GM13976 (cell line): Measurements from ENCODE around the gene MKNK1.

Source experiments
- DNase-seq: peaks from one replicate; pipeline ENCODE4 v3.0.0; 2012; ENCODE audit warnings: low spot score
- CTCF ChIP-seq: IDR thresholded peaks from 2 replicates; pipeline ENCODE4 v1.5.1; 2012; ENCODE audit warnings: borderline replicate concordance, mild to moderate bottlenecking; ENCODE audit not compliant: insufficient read depth; ENCODE audit errors: extremely low read depth, missing control alignments, control extremely low read depth
- in situ Hi-C: fragments of 300-500 bp; cut with MboI; formaldehyde crosslinking; loops from one replicate; pipeline ENCODE4 v1.12.0; 2022; ENCODE audit warnings: low sequenced_read_pairs, mixed read lengths, inconsistent platforms; ENCODE audit not compliant: unreplicated experiment

The MKNK1 gene

DNA sequence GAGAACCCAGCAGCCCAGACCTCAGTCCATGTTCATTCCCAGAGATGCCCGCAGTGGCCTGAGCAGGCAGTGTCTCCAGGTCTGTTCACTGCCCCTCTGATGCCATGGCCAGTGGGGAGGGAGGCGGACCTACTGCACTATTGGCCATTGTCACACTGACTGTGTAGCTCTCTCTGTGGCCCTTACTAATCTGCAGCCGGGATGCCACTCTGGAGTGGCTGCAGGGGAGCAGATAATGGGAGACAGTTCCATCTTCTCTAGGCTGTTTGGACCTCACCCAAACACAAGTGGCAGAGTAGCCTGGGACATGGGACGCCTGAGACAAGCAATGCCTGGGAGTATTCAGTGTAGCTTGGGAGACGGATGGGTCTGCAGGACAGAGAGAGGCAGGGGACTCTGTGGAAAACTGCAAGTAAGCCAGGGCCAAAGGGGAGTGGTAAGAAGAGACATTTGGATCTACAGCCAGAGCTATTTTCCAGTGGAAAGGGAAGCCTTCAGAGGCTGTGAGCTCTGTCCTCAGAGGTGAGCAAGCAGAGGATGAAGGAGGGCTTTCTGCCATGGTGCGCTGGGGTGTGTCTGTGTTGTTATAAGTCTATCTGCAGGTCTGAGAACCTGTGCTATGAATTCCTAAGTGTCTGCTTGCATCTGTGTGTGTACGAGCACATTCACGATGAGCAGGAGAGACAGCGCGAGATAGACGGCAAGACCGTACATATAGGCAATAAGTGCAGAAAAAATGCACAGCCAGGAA is 87.7 kb downstream of the MKNK1 start:
- in situ Hi-C loops: no loop called here
- TF ChIP-seq CTCF: no peak
- no peak for DNase-seq

GRCh38 chr1:46515576-46515975 is 88.5 kb downstream of the MKNK1 start:
- DNase-seq: no peak
- no peak for TF ChIP-seq CTCF
- in situ Hi-C loops: no loop called here

DNA sequence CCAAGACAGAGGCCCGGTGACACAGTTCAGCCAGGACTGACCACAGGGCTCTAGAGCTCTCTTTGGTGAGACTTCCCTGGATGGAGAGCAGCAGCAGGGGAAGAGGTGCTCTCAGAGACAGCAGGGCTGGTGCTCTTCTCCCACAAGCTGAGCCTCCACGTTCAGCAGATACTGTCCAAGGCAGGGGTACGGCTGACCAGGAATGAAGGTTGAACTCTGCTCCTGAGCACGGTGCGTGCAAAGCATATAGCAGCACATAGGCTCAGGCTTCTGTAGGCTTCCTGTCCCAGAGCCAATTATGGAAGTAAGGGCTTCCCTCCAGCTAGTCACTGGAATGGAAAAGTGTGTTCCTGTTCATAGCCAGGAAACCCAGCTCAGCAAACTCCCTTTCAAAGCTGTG is 90.5 kb downstream of the MKNK1 start:
- in situ Hi-C loops: no loop called here
- no peak for TF ChIP-seq CTCF
- no peak for DNase-seq

- in situ Hi-C loops: no loop called here
- DNase-seq: no peak
- TF ChIP-seq CTCF: no peak
Observed at GRCh38 chr1:46512792-46513190, 91.3 kb downstream of the MKNK1 start.

DNA sequence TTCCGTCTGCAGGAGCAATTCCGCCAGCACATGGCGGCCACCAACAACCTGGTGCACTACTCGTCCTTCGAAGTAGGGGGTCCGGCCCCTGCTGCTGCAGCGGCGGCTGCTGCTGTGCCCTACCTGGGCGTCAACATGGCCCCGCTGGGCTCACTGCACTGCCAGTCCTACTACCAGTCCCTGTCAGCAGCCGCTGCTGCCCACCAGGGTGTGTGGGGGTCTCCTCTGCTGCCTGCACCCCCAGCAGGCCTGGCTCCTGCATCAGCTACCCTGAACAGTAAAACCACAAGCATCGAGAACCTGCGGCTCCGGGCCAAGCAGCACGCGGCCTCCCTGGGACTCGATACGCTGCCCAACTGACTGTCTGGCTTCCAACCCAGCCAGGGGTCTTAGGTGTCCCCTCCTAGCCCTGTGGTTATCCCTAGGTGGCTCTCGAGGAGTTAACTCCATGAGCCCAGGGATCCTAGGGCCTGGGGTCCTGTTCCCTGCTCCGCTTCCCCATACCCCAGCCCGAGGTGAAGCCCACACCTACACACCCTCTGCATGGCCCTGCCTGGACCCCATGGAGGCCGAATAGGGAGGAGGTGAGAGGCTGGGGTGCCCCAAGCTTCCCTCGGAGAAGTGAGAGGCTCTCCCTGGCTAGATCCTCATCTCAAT is 91.8 kb downstream of the MKNK1 start:
- DNase-seq: no peak
- TF ChIP-seq CTCF: no peak
- in situ Hi-C loops: no loop called here

DNA sequence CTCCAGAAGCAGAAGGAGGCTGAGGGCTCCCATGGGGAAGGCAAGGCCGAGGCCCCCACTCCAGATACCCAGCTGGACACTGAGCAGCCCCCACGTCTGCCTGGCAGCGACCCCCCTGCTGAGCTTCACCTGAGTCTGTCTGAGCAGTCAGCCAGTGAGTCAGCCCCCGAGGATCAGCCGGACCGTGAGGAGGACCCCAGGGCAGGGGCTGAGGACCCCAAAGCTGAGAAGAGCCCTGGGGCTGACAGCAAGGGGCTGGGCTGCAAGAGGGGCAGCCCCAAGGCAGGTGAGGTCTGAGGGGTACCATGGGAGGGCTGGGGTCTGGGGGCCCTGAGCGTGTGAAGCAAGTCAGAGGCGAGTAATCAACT is 93.1 kb downstream of the MKNK1 start:
- in situ Hi-C loops: no loop called here
- no peak for TF ChIP-seq CTCF
- no peak for DNase-seq
